Measurements from ENCODE around the gene JADE3. TPM values are rescaled to one million over a fixed set of nuclear protein-coding genes. Genes with fewer than 3 reads are reported as not detected.

Gene JADE3
- total and polyA plus RNA-seq, 3 experiments from 2014 or later = 1.6 TPM; not detected in 1

- Mint-ChIP-seq H3K36me3 (no peaks in the 10 kb centered on the region), H3K4me3 (no peak overlapping the region), H3K27ac (no peak overlapping the region), H3K4me1 (no peaks in the 10 kb centered on the region), H3K27me3 (peaks cover 3 to 16% of the 10 kb centered on the region in 2 donors), H3K9me3 (no peaks in the 10 kb centered on the region)
- ChIA-PET POLR2A (interaction anchor here (0.6 kb wide), 1 partner anchor 258 kb away, joined by 6 read pairs; no protein-coding TSS in a partner anchor), CTCF (no interaction called here)
- H3K36me3 ChIP-seq (ENCODE audit: insufficient read depth, low read length) = no peaks in the 10 kb centered on the region
- no peaks in the 10 kb centered on the region for H3K4me1 ChIP-seq (ENCODE audit: insufficient read depth, low read length)
- H3K4me3 ChIP-seq (ENCODE audit: low read length) = no peak overlapping the region
- no peaks in the 10 kb centered on the region for H3K27me3 ChIP-seq (ENCODE audit: insufficient read depth, low read length, poor library complexity, severe bottlenecking)
- H3K27ac ChIP-seq (ENCODE audit: low read depth, low read length) = no peak overlapping the region
- H3K9me3 ChIP-seq (ENCODE audit: low read length) = no peaks in the 10 kb centered on the region
- no peak for DNase-seq
Observed at GRCh38 chrX:47059142-47059874, 147.1 kb downstream of the JADE3 start.

GRCh38 chrX:47060708-47061107 is 148.5 kb downstream of the JADE3 start:
- POLR2A ChIA-PET = no interaction called here
- H3K27me3 ChIP-seq (ENCODE audit: insufficient read depth, low read length, poor library complexity, severe bottlenecking) = no peaks in the 10 kb centered on the region
- peaks cover 3 to 20% of the 10 kb centered on the region in 2 donors for H3K27me3 Mint-ChIP-seq
- no peaks in the 10 kb centered on the region for H3K4me1 Mint-ChIP-seq
- no peaks in the 10 kb centered on the region for H3K36me3 ChIP-seq (ENCODE audit: insufficient read depth, low read length)
- H3K9me3 ChIP-seq (ENCODE audit: low read length) = no peaks in the 10 kb centered on the region
- CTCF ChIA-PET = no interaction called here
- no peak overlapping the region for H3K27ac Mint-ChIP-seq
- H3K9me3 Mint-ChIP-seq = no peaks in the 10 kb centered on the region
- H3K4me3 ChIP-seq (ENCODE audit: low read length) = no peak overlapping the region
- no peak overlapping the region for H3K4me3 Mint-ChIP-seq
- no peaks in the 10 kb centered on the region for H3K36me3 Mint-ChIP-seq
- H3K4me1 ChIP-seq (ENCODE audit: insufficient read depth, low read length) = no peaks in the 10 kb centered on the region
- no peak for DNase-seq
- H3K27ac ChIP-seq (ENCODE audit: low read depth, low read length) = no peak overlapping the region

- H3K36me3 ChIP-seq (ENCODE audit: insufficient read depth, low read length) = no peaks in the 10 kb centered on the region
- Mint-ChIP-seq H3K36me3 (no peaks in the 10 kb centered on the region), H3K4me1 (no peaks in the 10 kb centered on the region), H3K27me3 (peaks cover 3 to 17% of the 10 kb centered on the region in 2 donors), H3K9me3 (no peaks in the 10 kb centered on the region), H3K27ac (no peak overlapping the region), H3K4me3 (no peak overlapping the region)
- no peaks in the 10 kb centered on the region for H3K4me1 ChIP-seq (ENCODE audit: insufficient read depth, low read length)
- no peak for DNase-seq
- H3K27me3 ChIP-seq (ENCODE audit: insufficient read depth, low read length, poor library complexity, severe bottlenecking) = no peaks in the 10 kb centered on the region
- H3K4me3 ChIP-seq (ENCODE audit: low read length) = no peak overlapping the region
- ChIA-PET POLR2A (interaction anchor here (0.6 kb wide), 1 partner anchor 993 kb away, joined by 3 read pairs; no protein-coding TSS in a partner anchor), CTCF (no interaction called here)
- H3K27ac ChIP-seq (ENCODE audit: low read depth, low read length) = no peak overlapping the region
- H3K9me3 ChIP-seq (ENCODE audit: low read length) = no peaks in the 10 kb centered on the region
Observed at GRCh38 chrX:47061238-47061919, 149.2 kb downstream of the JADE3 start.

- no peaks in the 10 kb centered on the region for H3K36me3 ChIP-seq (ENCODE audit: insufficient read depth, low read length)
- Mint-ChIP-seq H3K36me3 (no peaks in the 10 kb centered on the region), H3K4me1 (no peaks in the 10 kb centered on the region), H3K9me3 (no peaks in the 10 kb centered on the region), H3K4me3 (no peak overlapping the region), H3K27me3 (peaks cover 3 to 18% of the 10 kb centered on the region in 2 donors), H3K27ac (no peak overlapping the region)
- H3K9me3 ChIP-seq (ENCODE audit: low read length) = no peaks in the 10 kb centered on the region
- POLR2A ChIA-PET = no interaction called here
- H3K4me3 ChIP-seq (ENCODE audit: low read length) = no peak overlapping the region
- no peak overlapping the region for H3K27ac ChIP-seq (ENCODE audit: low read depth, low read length)
- no peaks in the 10 kb centered on the region for H3K27me3 ChIP-seq (ENCODE audit: insufficient read depth, low read length, poor library complexity, severe bottlenecking)
- DNase-seq = no peak
- CTCF ChIA-PET = interaction anchor here (0.6 kb wide), 1 partner anchor 208 kb away, joined by 4 read pairs; no protein-coding TSS in a partner anchor
- H3K4me1 ChIP-seq (ENCODE audit: insufficient read depth, low read length) = no peaks in the 10 kb centered on the region
Observed at GRCh38 chrX:47063179-47063578, 151.0 kb downstream of the JADE3 start.

- H3K36me3 Mint-ChIP-seq = no peaks in the 10 kb centered on the region
- CTCF ChIA-PET = no interaction called here
- Histone ChIP-seq H3K4me1 (ENCODE audit: insufficient read depth, low read length) (no peaks in the 10 kb centered on the region), H3K9me3 (ENCODE audit: low read length) (no peaks in the 10 kb centered on the region), H3K36me3 (ENCODE audit: insufficient read depth, low read length) (no peaks in the 10 kb centered on the region), H3K27ac (ENCODE audit: low read depth, low read length) (no peak overlapping the region), H3K27me3 (ENCODE audit: insufficient read depth, low read length, poor library complexity, severe bottlenecking) (no peaks in the 10 kb centered on the region), H3K4me3 (ENCODE audit: low read length) (no peak overlapping the region)
- no peaks in the 10 kb centered on the region for H3K4me1 Mint-ChIP-seq
- H3K4me3 Mint-ChIP-seq = no peak overlapping the region
- H3K27me3 Mint-ChIP-seq = peaks cover 0 to 14% of the 10 kb centered on the region in 2 donors
- no peak overlapping the region for H3K27ac Mint-ChIP-seq
- H3K9me3 Mint-ChIP-seq = no peaks in the 10 kb centered on the region
- DNase-seq = no peak
- POLR2A ChIA-PET = no interaction called here
Observed at GRCh38 chrX:47068214-47068613, 156.0 kb downstream of the JADE3 start.

GRCh38 chrX:47068720-47069119 is 156.5 kb downstream of the JADE3 start:
- CTCF ChIA-PET = no interaction called here
- H3K27ac Mint-ChIP-seq = no peak overlapping the region
- POLR2A ChIA-PET = no interaction called here

GRCh38 chrX:47078129-47079043 is 166.2 kb downstream of the JADE3 start, which contains the start of gene RGN:
Gene RGN (plus strand): TSS chrX:47078443. CDS start chrX:47081145, 2,702 bp downstream.
- Mint-ChIP-seq H3K4me3 (no peak within 1 kb of the TSS), H3K4me1 (no peaks in the 10 kb centered on the region), H3K9me3 (no peaks in the 10 kb centered on the region), H3K27me3 (peaks cover 0 to 1% of the 10 kb centered on the region in 2 donors), H3K36me3 (no peaks in the 10 kb centered on the region), H3K27ac (no peak within 1 kb of the TSS)
- H3K36me3 ChIP-seq (ENCODE audit: insufficient read depth, low read length) = no peaks in the 10 kb centered on the region
- CTCF ChIA-PET = no interaction called here
- H3K27ac ChIP-seq (ENCODE audit: low read depth, low read length) = no peak within 1 kb of the TSS
- H3K27me3 ChIP-seq (ENCODE audit: insufficient read depth, low read length, poor library complexity, severe bottlenecking) = no peaks in the 10 kb centered on the region
- H3K4me1 ChIP-seq (ENCODE audit: insufficient read depth, low read length) = no peaks in the 10 kb centered on the region
- no peak for DNase-seq
- no peaks in the 10 kb centered on the region for H3K9me3 ChIP-seq (ENCODE audit: low read length)
- POLR2A ChIA-PET = no interaction called here
- no peak within 1 kb of the TSS for H3K4me3 ChIP-seq (ENCODE audit: low read length)

More at GRCh38 chrX:47068720-47069119, 156.5 kb downstream of the JADE3 start:
- no peak overlapping the region for H3K4me3 ChIP-seq (ENCODE audit: low read length)
- H3K9me3 ChIP-seq (ENCODE audit: low read length) = no peaks in the 10 kb centered on the region
- no peaks in the 10 kb centered on the region for H3K27me3 ChIP-seq (ENCODE audit: insufficient read depth, low read length, poor library complexity, severe bottlenecking)
- no peak overlapping the region for H3K27ac ChIP-seq (ENCODE audit: low read depth, low read length)
- no peaks in the 10 kb centered on the region for H3K36me3 ChIP-seq (ENCODE audit: insufficient read depth, low read length)
- no peak for DNase-seq
- no peaks in the 10 kb centered on the region for H3K4me1 ChIP-seq (ENCODE audit: insufficient read depth, low read length)
- H3K27me3 Mint-ChIP-seq = peaks cover 0 to 14% of the 10 kb centered on the region in 2 donors
- H3K4me3 Mint-ChIP-seq = no peak overlapping the region
- H3K9me3 Mint-ChIP-seq = no peaks in the 10 kb centered on the region
- no peaks in the 10 kb centered on the region for H3K36me3 Mint-ChIP-seq
- H3K4me1 Mint-ChIP-seq = no peaks in the 10 kb centered on the region
